Progenitor cell of endocrine pancreas (in vitro differentiated cells): Measurements from ENCODE around the gene SOX6. TPM values are rescaled to one million over a fixed set of nuclear protein-coding genes. Genes with fewer than 3 reads are reported as not detected.

Experiments
- DNase-seq: peaks from one replicate; pipeline ENCODE4 v3.0.0; 2021; ENCODE audit warnings: low spot score; ENCODE audit not compliant: unreplicated experiment
- H3K27ac Mint-ChIP-seq: 2 replicates; pipeline ENCODE4 v1.8.0; 2021; ENCODE audit warnings: mild to moderate bottlenecking, moderate library complexity, mixed read lengths
- H3K27me3 Mint-ChIP-seq: 2 replicates; pipeline ENCODE4 v1.8.0; 2021; ENCODE audit warnings: mixed read lengths
- H3K36me3 Mint-ChIP-seq: 2 replicates; pipeline ENCODE4 v1.8.0; 2022; ENCODE audit warnings: mixed read lengths; ENCODE audit not compliant: insufficient read depth
- H3K4me1 Mint-ChIP-seq: 2 replicates; pipeline ENCODE4 v1.8.0; 2021; ENCODE audit warnings: low read depth, mixed read lengths
- H3K4me3 Mint-ChIP-seq: 2 replicates; pipeline ENCODE4 v1.8.0; 2021; ENCODE audit warnings: low read depth, mild to moderate bottlenecking, moderate library complexity, mixed read lengths
- H3K9me3 Mint-ChIP-seq: 2 replicates; pipeline ENCODE4 v1.8.0; 2021; ENCODE audit warnings: low read depth, mixed read lengths
- total RNA-seq: library from RNA; stranded (reverse); gene quantifications from 2 replicates; pipeline ENCODE4 v1.2.1, GENCODE V29; 2021
- TF ChIP-seq, protein P1 (sequence below): fragments of 200-600 bp; sonication (generic); IDR thresholded peaks from one replicate; pipeline ENCODE4 v1.5.0; 2021; ENCODE audit warnings: antibody characterized with exemption, mild to moderate bottlenecking; ENCODE audit not compliant: unreplicated experiment

SOX6 gene
- total RNA-seq, 1 donor from 2014 or later: 34.9 TPM

DNA sequence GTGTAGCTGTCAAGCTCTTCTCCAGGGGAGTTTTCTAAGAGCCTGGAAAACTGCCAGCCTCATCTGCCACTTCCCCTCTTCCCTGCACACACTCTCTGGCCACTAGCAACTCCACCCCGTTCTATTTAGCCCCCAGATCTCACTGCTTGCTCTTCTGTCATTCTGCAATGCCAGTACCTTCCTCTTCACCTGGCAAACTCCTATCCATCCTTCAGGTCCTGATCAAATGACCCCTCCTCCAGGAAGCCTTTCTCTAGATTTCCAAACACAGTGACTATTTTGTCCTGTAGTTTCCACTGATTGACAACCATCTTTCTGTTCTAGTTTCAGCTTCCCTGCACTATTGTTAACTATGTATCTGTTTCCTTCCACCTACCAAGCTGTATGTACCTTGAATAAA is 437.7 kb downstream of the SOX6 start:
- H3K4me3 Mint-ChIP-seq: no peak overlapping the region
- H3K27me3 Mint-ChIP-seq: peaks cover 12% of the 10 kb centered on the region
- TF ChIP-seq, protein P1, sequence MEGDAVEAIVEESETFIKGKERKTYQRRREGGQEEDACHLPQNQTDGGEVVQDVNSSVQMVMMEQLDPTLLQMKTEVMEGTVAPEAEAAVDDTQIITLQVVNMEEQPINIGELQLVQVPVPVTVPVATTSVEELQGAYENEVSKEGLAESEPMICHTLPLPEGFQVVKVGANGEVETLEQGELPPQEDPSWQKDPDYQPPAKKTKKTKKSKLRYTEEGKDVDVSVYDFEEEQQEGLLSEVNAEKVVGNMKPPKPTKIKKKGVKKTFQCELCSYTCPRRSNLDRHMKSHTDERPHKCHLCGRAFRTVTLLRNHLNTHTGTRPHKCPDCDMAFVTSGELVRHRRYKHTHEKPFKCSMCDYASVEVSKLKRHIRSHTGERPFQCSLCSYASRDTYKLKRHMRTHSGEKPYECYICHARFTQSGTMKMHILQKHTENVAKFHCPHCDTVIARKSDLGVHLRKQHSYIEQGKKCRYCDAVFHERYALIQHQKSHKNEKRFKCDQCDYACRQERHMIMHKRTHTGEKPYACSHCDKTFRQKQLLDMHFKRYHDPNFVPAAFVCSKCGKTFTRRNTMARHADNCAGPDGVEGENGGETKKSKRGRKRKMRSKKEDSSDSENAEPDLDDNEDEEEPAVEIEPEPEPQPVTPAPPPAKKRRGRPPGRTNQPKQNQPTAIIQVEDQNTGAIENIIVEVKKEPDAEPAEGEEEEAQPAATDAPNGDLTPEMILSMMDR: no peak
- H3K4me1 Mint-ChIP-seq: peaks cover 2% of the 10 kb centered on the region
- no peaks in the 10 kb centered on the region for H3K36me3 Mint-ChIP-seq
- no peak for DNase-seq
- peaks cover 4% of the 10 kb centered on the region for H3K9me3 Mint-ChIP-seq
- no peak overlapping the region for H3K27ac Mint-ChIP-seq

DNA sequence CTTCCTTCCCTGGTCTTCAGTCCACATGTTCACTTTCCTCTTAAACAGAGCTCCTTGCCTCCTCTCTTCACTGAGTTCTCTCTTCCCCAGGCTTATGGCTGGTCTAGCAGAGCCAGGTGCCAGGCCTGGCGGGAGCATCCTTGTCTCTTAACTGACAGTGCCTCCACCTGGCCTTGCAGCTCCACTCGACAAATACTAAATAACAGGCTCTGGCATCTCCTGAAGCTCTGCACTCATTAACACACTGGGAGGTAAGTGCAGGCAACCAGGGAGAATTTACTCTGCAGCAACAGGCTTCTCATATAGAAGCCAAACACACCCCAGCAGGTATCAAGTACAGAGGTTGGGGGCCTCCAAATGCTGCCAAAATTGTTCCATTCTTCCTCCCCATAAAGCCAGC is 438.1 kb downstream of the SOX6 start:
- peaks cover 2% of the 10 kb centered on the region for H3K4me1 Mint-ChIP-seq
- H3K36me3 Mint-ChIP-seq: no peaks in the 10 kb centered on the region
- H3K27ac Mint-ChIP-seq: no peak overlapping the region
- H3K9me3 Mint-ChIP-seq: peaks cover 4% of the 10 kb centered on the region
- peaks cover 13% of the 10 kb centered on the region for H3K27me3 Mint-ChIP-seq
- H3K4me3 Mint-ChIP-seq: no peak overlapping the region
- no peak for DNase-seq
- TF ChIP-seq, protein P1: no peak
